Skeletal muscle satellite cell (primary cell): ENCODE results near the gene MEGF6.
A peak's percentile ranks its signal among the peaks of the same experiment; 100 is the strongest.

Experiments used
- H3K27me3 ChIP-seq: 2 replicates; pipeline ENCODE4 v1.7.0; 2013; ENCODE audit warnings: low read length; ENCODE audit not compliant: control insufficient read depth, insufficient read depth
- H3K36me3 ChIP-seq: 2 replicates; pipeline ENCODE4 v1.7.0; 2013; ENCODE audit warnings: mild to moderate bottlenecking, control low read depth, low read length; ENCODE audit not compliant: insufficient read depth
- H3K4me1 ChIP-seq: 2 replicates; pipeline ENCODE4 v1.7.0; 2013; ENCODE audit warnings: low read length; ENCODE audit not compliant: control insufficient read depth, insufficient read depth
- H3K4me2 ChIP-seq: 2 replicates; pipeline ENCODE4 v1.7.0; 2013; ENCODE audit warnings: mild to moderate bottlenecking, low read length
- H3K4me3 ChIP-seq: 2 replicates; pipeline ENCODE4 v1.7.0; 2013; ENCODE audit warnings: low read length
- H3K9ac ChIP-seq: 2 replicates; pipeline ENCODE4 v1.7.0; 2013; ENCODE audit warnings: mild to moderate bottlenecking, low read depth, low read length, moderate library complexity
- H3K9me3 ChIP-seq: replicated peaks from 2 replicates; pipeline ENCODE4 v1.7.0; 2013; ENCODE audit warnings: mild to moderate bottlenecking, control low read depth, low read length

The MEGF6 gene

GRCh38 chr1:3515774-3516480 lies 95.4 kb downstream of the MEGF6 start:
- no peaks in the 10 kb centered on the region for H3K36me3 ChIP-seq
- H3K4me1 ChIP-seq: peaks cover 16% of the 10 kb centered on the region
- no peak overlapping the region for H3K9ac ChIP-seq
- peak overlapping the region; percentile 15 for H3K4me2 ChIP-seq
- no peaks in the 10 kb centered on the region for H3K27me3 ChIP-seq
- H3K9me3 ChIP-seq: no peaks in the 10 kb centered on the region
- H3K4me3 ChIP-seq: no peak overlapping the region

GRCh38 chr1:3515272-3515671 lies 96.0 kb downstream of the MEGF6 start:
- H3K9me3 ChIP-seq: no peaks in the 10 kb centered on the region
- H3K4me2 ChIP-seq: no peak overlapping the region
- no peak overlapping the region for H3K9ac ChIP-seq
- H3K4me1 ChIP-seq: peaks cover 16% of the 10 kb centered on the region
- no peak overlapping the region for H3K4me3 ChIP-seq
- H3K27me3 ChIP-seq: no peaks in the 10 kb centered on the region
- no peaks in the 10 kb centered on the region for H3K36me3 ChIP-seq

GRCh38 chr1:3514404-3514803 lies 96.9 kb downstream of the MEGF6 start:
- Histone ChIP-seq H3K4me1 (peaks cover 16% of the 10 kb centered on the region), H3K9ac (no peak overlapping the region), H3K27me3 (no peaks in the 10 kb centered on the region), H3K4me3 (no peak overlapping the region), H3K4me2 (no peak overlapping the region), H3K36me3 (no peaks in the 10 kb centered on the region), H3K9me3 (no peaks in the 10 kb centered on the region)

- no peaks in the 10 kb centered on the region for H3K9me3 ChIP-seq
- H3K36me3 ChIP-seq: peaks cover 3% of the 10 kb centered on the region
- no peaks in the 10 kb centered on the region for H3K27me3 ChIP-seq
- peaks cover 13% of the 10 kb centered on the region for H3K4me1 ChIP-seq
- no peak overlapping the region for H3K9ac ChIP-seq
- no peak overlapping the region for H3K4me2 ChIP-seq
- no peak overlapping the region for H3K4me3 ChIP-seq
Observed at GRCh38 chr1:3511856-3512255, 99.5 kb downstream of the MEGF6 start.

GRCh38 chr1:3511306-3511705 lies 100.0 kb downstream of the MEGF6 start:
- no peak overlapping the region for H3K9ac ChIP-seq
- H3K4me3 ChIP-seq: no peak overlapping the region
- H3K27me3 ChIP-seq: no peaks in the 10 kb centered on the region
- H3K4me1 ChIP-seq: peaks cover 7% of the 10 kb centered on the region
- H3K36me3 ChIP-seq: peaks cover 6% of the 10 kb centered on the region
- no peak overlapping the region for H3K4me2 ChIP-seq
- H3K9me3 ChIP-seq: no peaks in the 10 kb centered on the region

GRCh38 chr1:3510956-3511250 lies 100.4 kb downstream of the MEGF6 start:
- Histone ChIP-seq H3K4me3 (no peak overlapping the region), H3K9ac (no peak overlapping the region), H3K4me1 (peaks cover 3% of the 10 kb centered on the region), H3K36me3 (peaks cover 6% of the 10 kb centered on the region), H3K9me3 (no peaks in the 10 kb centered on the region), H3K4me2 (no peak overlapping the region), H3K27me3 (no peaks in the 10 kb centered on the region)

GRCh38 chr1:3510136-3510955 lies 101.0 kb downstream of the MEGF6 start:
- Histone ChIP-seq H3K36me3 (peaks cover 6% of the 10 kb centered on the region), H3K4me3 (no peak overlapping the region), H3K27me3 (no peaks in the 10 kb centered on the region), H3K9me3 (no peaks in the 10 kb centered on the region), H3K4me2 (no peak overlapping the region), H3K9ac (no peak overlapping the region), H3K4me1 (peaks cover 2% of the 10 kb centered on the region)

GRCh38 chr1:3509721-3510120 lies 101.6 kb downstream of the MEGF6 start:
- peaks cover 9% of the 10 kb centered on the region for H3K4me1 ChIP-seq
- H3K4me2 ChIP-seq: no peak overlapping the region
- no peak overlapping the region for H3K4me3 ChIP-seq
- H3K27me3 ChIP-seq: no peaks in the 10 kb centered on the region
- no peak overlapping the region for H3K9ac ChIP-seq
- peaks cover 6% of the 10 kb centered on the region for H3K36me3 ChIP-seq
- H3K9me3 ChIP-seq: no peaks in the 10 kb centered on the region

GRCh38 chr1:3508757-3509415 lies 102.4 kb downstream of the MEGF6 start:
- Histone ChIP-seq H3K4me1 (peaks cover 15% of the 10 kb centered on the region), H3K9ac (no peak overlapping the region), H3K4me2 (no peak overlapping the region), H3K4me3 (no peak overlapping the region), H3K36me3 (peaks cover 6% of the 10 kb centered on the region), H3K9me3 (no peaks in the 10 kb centered on the region), H3K27me3 (no peaks in the 10 kb centered on the region)

- Histone ChIP-seq H3K9ac (no peak overlapping the region), H3K27me3 (no peaks in the 10 kb centered on the region), H3K4me3 (no peak overlapping the region), H3K36me3 (peaks cover 6% of the 10 kb centered on the region), H3K4me2 (no peak overlapping the region), H3K4me1 (peaks cover 18% of the 10 kb centered on the region), H3K9me3 (no peaks in the 10 kb centered on the region)
Observed at GRCh38 chr1:3507636-3508275, 103.6 kb downstream of the MEGF6 start.

- Histone ChIP-seq H3K9me3 (no peaks in the 10 kb centered on the region), H3K27me3 (no peaks in the 10 kb centered on the region), H3K4me1 (peaks cover 18% of the 10 kb centered on the region), H3K9ac (no peak overlapping the region), H3K36me3 (peaks cover 6% of the 10 kb centered on the region), H3K4me3 (no peak overlapping the region), H3K4me2 (no peak overlapping the region)
Observed at GRCh38 chr1:3506943-3507342, 104.4 kb downstream of the MEGF6 start.
